Measurements from ENCODE around the gene TULP4.

TULP4 gene

GRCh38 chr6:158544428-158544827 is 232.2 kb downstream of the TULP4 start:
- no peak for DNase-seq (ENCODE audit: low read depth)
- no peak for TF ChIP-seq CTCF (IDR thresholded peaks at IDR 0.05; ENCODE audit: control insufficient read depth, extremely low read depth, insufficient read depth)
- H3K4me3 ChIP-seq (ENCODE audit: low read depth, low read length) = no peak overlapping the region

GRCh38 chr6:158545043-158545966 is 233.0 kb downstream of the TULP4 start:
- no peak overlapping the region for H3K4me3 ChIP-seq (ENCODE audit: low read depth, low read length)
- no peak for TF ChIP-seq CTCF (IDR thresholded peaks at IDR 0.05; ENCODE audit: control insufficient read depth, extremely low read depth, insufficient read depth)
- DNase-seq (ENCODE audit: low read depth) = no peak

GRCh38 chr6:158548418-158549161 is 236.3 kb downstream of the TULP4 start:
- DNase-seq (ENCODE audit: low read depth) = no peak
- no peak overlapping the region for H3K4me3 ChIP-seq (ENCODE audit: low read depth, low read length)

GRCh38 chr6:158552055-158552795 is 240.0 kb downstream of the TULP4 start:
- no peak overlapping the region for H3K4me3 ChIP-seq (ENCODE audit: low read depth, low read length)
- no peak for DNase-seq (ENCODE audit: low read depth)
- no peak for TF ChIP-seq CTCF (IDR thresholded peaks at IDR 0.05; ENCODE audit: control insufficient read depth, extremely low read depth, insufficient read depth)

More at GRCh38 chr6:158548418-158549161, 236.3 kb downstream of the TULP4 start:
- no peak for TF ChIP-seq CTCF (IDR thresholded peaks at IDR 0.05; ENCODE audit: control insufficient read depth, extremely low read depth, insufficient read depth)

- no peak overlapping the region for H3K4me3 ChIP-seq (ENCODE audit: low read depth, low read length)
- TF ChIP-seq CTCF (IDR thresholded peaks at IDR 0.05; ENCODE audit: control insufficient read depth, extremely low read depth, insufficient read depth) = no peak
Measured at GRCh38 chr6:158552796-158553138, 240.5 kb downstream of the TULP4 start.

GRCh38 chr6:158554611-158555361 is 242.5 kb downstream of the TULP4 start:
- DNase-seq (ENCODE audit: low read depth) = no peak
- no peak for TF ChIP-seq CTCF (IDR thresholded peaks at IDR 0.05; ENCODE audit: control insufficient read depth, extremely low read depth, insufficient read depth)
- no peak overlapping the region for H3K4me3 ChIP-seq (ENCODE audit: low read depth, low read length)

More at GRCh38 chr6:158552796-158553138, 240.5 kb downstream of the TULP4 start:
- no peak for DNase-seq (ENCODE audit: low read depth)
